GM18520 (cell line): ENCODE data around the gene LTF.
"Not testable (repeated sequence)": the region's sequence is repeated elsewhere in the genome, so short reads cannot be mapped to it uniquely, and the experiment has no call there.

Experiments
- ATAC-seq: cut with Tn5 transposase; IDR thresholded peaks from one replicate; pipeline ENCODE4 v1.9.1; 2021; ENCODE audit not compliant: unreplicated experiment

The LTF gene

DNA sequence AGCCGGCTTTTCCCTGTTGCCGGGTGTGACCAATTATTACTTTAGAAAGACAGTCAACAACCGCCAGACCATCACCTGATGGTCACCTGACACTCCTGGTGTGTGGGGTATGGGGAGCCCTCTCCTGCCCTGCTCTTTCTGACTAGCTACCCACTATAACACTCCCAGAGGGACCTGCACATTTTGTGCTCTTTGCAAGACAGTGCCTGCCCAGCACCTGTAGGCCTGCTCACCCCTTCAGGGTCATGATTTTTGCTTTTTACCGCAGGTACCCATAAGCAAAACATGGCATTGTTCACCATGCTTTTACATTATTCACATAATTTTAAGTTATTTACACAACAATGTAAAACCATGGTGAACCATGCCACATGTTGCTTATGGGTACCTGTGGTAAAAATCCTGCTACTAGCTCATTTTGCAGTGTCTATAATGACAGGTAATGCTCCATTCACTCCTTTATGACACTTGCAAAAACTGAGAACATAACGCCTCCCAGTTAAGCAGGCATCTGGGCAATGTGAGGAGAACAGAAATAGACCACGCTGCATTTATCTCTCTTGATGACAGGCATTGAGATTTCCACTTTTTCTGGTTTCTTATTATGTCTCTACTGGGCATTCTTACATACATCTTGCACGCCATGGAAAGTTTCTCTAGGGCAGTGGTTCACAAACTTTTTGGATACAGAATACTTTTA is 47.7 kb downstream of the LTF start:
- no peak for ATAC-seq

DNA sequence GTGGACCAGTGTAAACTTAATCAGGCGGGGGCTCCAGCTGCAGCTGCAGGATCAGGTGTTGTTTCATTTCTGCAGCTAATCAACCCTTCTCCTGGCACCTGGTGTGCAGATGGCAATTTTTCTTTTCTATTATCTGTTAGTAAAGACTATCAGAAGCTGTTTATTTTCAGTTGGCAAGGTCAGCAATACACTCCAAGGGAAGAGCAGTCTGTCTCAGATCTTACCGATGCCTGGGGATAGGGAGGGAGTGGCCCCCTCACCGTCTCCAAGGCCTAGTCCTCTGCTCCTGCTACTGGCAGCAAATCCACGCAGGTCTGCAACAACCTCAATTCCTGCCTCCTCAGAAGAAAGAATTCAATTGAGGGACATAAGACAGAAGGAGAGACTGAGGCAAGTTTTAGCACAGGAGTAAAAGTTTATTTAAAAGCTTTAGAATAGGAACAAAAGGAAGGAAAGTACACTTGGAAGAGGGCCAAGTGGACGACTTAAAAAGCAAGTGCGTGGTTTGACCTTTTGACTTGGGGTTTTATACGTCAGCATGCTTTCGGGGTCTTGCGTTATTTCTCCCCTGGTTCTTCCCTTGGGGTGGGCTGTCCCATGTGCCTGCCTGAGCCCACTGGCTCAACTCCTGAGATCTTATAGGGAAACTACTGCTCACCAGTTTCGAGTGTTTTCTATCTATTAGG is 48.4 kb downstream of the LTF start:
- ATAC-seq = no peak

DNA sequence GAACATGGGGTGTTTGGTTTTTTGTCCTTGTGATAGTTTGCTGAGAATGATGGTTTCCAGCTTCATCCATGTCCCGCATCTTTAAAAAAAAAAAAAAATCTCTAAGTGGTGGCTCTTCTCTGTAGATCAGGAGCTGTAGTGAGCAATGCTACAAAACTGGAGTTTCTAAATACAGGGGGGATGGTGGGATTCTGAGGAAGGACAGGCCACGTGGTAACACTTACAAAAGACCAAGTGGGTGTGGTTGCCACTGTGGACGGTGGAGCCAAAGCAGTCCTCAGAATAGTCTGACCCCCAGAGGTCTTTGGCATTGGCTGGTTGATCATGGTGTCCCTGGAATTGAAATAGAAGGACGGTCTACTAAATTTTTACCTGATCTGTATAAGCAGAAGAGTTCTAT is 50.0 kb downstream of the LTF start:
- ATAC-seq = no peak

DNA sequence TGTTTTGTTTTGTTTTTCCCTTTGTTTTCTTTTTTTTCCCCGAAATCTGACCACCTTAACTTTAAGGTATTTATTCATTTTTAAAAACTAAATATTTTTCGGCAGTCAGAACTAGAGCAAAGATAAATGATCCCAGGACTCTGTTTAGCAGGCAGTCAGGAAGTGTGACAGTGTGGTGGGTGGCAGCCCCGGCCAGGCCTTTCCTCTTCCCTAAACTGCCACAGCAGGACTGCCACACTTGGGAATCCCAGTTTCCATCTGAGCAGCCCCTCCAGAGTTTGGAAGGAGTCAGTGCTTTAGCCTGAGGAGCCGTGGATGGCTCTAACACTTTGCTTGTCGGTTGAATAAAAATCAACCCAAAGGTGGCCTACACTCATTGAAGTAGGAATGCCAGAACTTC is 50.8 kb downstream of the LTF start:
- no peak for ATAC-seq

- ATAC-seq = no peak
These were observed 51.9 kb downstream of the LTF start for GRCh38 chr3:46412786-46413298.

- ATAC-seq = no peak
These were observed 53.4 kb downstream of the LTF start for GRCh38 chr3:46411271-46411670.

DNA sequence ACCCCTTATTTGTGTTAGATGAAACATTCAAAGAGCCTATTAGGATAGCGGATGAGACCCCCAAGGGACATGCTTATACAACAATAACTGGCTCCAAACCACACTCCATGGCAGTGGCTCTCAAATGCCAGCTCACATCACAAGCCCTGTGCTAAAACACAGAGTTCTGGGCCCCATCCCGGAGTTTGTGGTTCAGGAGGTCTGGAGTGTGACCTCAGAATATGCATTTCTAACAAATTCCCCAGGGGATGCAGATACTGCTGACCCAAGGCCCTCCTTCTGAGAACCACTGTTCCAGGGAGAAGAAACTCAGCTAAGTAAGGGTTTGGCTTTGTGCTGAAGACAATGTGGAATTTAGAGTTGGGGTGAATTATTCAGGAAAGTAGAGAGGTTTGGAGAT is 54.0 kb downstream of the LTF start:
- no peak for ATAC-seq

- no peak for ATAC-seq
These were observed 54.8 kb downstream of the LTF start for GRCh38 chr3:46409739-46410489.

DNA sequence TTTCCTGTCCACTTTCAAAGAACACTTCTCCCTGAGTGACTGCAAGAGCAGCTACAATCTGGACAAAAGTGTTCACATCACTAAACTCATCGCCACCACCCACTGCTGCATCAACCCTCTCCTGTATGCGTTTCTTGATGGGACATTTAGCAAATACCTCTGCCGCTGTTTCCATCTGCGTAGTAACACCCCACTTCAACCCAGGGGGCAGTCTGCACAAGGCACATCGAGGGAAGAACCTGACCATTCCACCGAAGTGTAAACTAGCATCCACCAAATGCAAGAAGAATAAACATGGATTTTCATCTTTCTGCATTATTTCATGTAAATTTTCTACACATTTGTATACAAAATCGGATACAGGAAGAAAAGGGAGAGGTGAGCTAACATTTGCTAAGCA is 55.9 kb downstream of the LTF start:
- ATAC-seq = no peak

GRCh38 chr3:46407970-46408369 is 56.7 kb downstream of the LTF start:
- ATAC-seq = no peak

DNA sequence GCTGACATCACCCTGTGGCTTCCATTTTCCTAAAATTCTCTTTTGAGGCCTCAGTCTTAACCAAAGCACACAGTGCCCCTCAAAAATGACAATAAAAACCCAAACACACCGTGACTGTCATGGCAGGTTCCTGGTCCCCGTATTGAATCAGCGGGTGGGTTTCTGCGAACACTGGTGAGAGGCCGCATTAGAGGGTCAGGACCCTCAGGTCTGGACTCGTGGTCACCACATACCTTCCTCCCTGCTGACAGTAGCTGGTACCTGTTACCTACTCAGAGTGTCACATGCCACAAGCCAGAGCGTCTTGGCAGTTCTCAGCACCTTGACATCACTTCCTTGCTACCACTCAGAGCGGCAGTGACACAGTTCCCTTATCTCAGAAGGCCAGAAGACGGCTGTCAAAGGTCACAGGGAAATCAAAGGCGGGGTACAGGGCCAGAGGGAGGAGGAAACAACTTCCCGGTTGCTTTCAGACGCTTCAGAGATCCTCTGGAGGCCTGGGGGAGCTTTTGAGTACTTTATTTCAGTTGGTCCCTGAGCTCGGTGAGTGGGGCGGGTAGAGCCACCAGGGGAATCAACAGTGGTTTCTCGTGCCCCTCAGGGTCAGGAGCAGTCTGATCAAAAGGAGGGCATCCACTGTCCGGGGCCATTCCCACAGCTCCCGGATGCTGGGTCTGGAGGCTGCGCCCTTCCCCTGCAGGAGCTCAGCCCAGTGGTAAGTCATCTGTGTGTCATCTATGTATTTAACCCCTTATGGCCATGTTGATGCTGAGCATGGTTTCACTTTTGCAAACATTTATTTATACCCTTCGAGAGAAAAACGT is 57.7 kb downstream of the LTF start, which contains the start of the genes CCR5AS and CCRL2:
Gene CCR5AS (minus strand): TSS at position 279 of the 824 bp plus-strand sequence.
Gene CCRL2 (plus strand): TSS at position 472 of the 824 bp plus-strand sequence. CDS start 821 bp downstream, outside the sequence.
- ATAC-seq = no peak

GRCh38 chr3:46406443-46406787 is 58.3 kb downstream of the LTF start:
- no peak for ATAC-seq

GRCh38 chr3:46405301-46406019 is 59.2 kb downstream of the LTF start:
- ATAC-seq = no peak

GRCh38 chr3:46402902-46403301 is 61.8 kb downstream of the LTF start:
- not testable (repeated sequence) for ATAC-seq

DNA sequence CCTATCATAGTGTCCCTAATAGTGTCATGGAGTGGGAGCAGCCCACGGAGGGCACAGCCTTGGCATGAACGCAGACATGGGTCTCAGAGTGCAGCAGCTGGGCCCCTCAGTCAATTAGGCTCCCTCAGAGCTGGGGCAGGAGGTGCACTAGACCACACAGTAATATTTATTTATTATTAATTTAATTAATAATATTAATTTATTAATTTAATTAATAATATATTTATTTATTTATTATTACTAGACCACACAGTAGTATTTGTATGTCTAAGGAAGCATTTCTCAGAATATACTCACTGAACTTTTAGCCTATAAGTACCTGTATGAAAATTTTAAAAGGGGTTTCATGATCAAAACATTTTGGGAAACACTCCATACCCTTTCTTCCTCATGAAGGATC is 63.1 kb downstream of the LTF start:
- no peak for ATAC-seq

DNA sequence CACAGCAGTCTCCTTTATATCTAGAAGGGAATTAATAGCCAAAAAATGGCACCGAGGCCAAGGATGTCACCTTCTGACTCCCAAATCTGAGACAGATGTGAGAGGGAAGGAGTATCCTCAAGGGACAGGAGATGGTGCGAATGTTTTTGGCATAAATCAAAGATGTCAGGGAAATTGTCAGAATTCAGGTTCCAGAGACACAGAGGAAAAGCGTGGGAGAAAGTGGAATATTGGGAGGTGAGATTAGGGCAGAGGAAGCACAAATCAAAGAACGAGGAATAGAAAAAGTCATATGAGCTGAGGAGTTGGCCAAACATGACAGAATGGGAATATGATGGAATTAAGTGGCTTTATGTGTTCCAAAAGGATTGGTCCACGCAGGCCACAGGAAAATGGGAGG is 63.9 kb downstream of the LTF start:
- no peak for ATAC-seq

GRCh38 chr3:46400000-46400734 is 64.5 kb downstream of the LTF start:
- ATAC-seq = no peak

- ATAC-seq = no peak
These were observed 65.1 kb downstream of the LTF start for GRCh38 chr3:46399557-46399956.

- no peak for ATAC-seq
These were observed 65.6 kb downstream of the LTF start for GRCh38 chr3:46399098-46399497.
